HG03521 (cell line): Measurements from ENCODE around the gene PRRT2.
"Not testable (repeated sequence)": the region's sequence is repeated elsewhere in the genome, so short reads cannot be mapped to it uniquely, and the experiment has no call there.

Source experiments
- ATAC-seq: cut with Tn5 transposase; IDR thresholded peaks from one replicate; pipeline ENCODE4 v1.9.1; 2021; ENCODE audit warnings: mild to moderate bottlenecking, moderate library complexity; ENCODE audit not compliant: unreplicated experiment

Gene PRRT2

DNA sequence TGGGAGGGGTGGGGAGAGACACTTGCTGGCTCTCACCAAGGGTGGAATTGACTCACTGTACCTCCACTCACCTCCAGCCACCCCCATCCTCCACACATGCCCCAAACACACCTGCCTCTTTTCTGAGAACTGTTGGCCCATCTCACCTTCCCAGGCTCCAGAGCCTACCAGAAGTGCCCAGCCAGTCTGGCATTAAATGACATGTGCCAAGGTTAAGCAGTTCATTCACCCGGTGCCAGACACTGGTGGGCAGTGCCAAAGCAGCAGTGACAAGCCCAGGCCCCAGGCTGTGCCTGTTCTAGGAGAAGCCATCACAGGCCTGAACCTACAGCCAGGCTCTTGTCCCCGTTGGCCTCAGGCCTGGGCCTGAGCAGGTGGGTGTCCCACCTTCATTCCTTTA lies 19.5 kb downstream of the PRRT2 start:
- ATAC-seq, result no peak

GRCh38 chr16:29833219-29833618 lies 21.2 kb downstream of the PRRT2 start:
- ATAC-seq, result not testable (repeated sequence)

GRCh38 chr16:29834079-29834478 lies 22.1 kb downstream of the PRRT2 start:
- no peak for ATAC-seq

DNA sequence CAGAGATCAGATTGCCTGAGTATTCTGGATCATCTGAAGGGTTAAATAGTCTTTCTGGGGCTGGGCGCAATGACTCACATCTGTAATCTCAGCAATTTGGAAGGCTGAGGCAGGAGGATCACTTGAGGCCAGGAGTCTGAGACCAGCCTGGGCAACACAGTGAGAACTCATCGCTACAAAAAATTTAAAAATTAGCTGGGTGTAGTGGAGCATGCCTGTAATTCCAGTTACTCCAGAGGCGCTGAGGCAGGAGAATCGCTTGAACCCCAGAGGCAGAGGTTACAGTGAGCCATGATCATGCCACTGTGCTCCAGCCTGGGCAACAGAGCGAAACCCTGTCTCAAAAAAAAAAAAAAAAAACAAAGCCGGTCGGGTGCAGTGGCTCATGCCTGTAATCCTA lies 23.9 kb downstream of the PRRT2 start:
- no peak for ATAC-seq

GRCh38 chr16:29836623-29837022 lies 24.6 kb downstream of the PRRT2 start:
- ATAC-seq, result no peak

GRCh38 chr16:29837841-29838240 lies 25.8 kb downstream of the PRRT2 start:
- ATAC-seq, result no peak

DNA sequence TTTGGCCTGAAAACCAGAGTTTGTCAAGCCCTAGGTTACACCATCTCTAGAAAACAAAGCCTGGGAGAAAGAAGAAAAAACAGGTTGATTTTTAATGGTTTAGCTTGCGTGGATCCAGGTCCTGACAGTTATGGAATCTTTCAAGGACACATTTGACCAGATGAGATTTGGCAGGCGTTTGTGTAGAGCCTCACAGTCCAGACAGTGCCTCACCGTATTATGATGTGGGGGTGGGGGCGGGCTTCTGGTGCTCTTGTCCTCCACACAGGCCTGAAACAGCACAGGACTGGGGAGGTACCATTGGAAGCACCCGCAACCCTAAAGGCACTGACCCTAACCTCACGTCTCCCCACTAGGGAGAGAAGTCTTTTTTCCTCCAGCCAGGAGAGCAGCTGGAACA lies 27.8 kb downstream of the PRRT2 start:
- no peak for ATAC-seq

GRCh38 chr16:29840240-29840639 lies 28.2 kb downstream of the PRRT2 start:
- ATAC-seq, result no peak

DNA sequence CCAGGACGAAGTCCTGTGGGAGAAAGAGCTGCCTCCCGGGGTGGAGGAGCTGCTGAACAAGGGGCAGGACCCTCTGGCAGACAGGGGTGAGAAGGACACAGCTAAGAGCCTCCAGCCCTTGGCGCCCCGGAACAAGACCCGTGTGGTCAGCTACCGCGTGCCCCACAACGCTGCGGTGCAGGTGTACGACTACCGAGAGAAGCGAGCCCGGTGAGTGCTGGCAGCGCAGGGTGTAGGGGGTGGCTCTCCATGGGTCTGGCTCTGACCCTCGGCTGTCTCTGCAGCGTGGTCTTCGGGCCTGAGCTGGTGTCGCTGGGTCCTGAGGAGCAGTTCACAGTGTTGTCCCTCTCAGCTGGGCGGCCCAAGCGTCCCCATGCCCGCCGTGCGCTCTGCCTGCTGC lies 29.6 kb downstream of the PRRT2 start:
- ATAC-seq, result no peak

GRCh38 chr16:29842732-29843346 lies 30.8 kb downstream of the PRRT2 start:
- ATAC-seq, result no peak

GRCh38 chr16:29843931-29844330 lies 31.9 kb downstream of the PRRT2 start:
- ATAC-seq, result no peak

DNA sequence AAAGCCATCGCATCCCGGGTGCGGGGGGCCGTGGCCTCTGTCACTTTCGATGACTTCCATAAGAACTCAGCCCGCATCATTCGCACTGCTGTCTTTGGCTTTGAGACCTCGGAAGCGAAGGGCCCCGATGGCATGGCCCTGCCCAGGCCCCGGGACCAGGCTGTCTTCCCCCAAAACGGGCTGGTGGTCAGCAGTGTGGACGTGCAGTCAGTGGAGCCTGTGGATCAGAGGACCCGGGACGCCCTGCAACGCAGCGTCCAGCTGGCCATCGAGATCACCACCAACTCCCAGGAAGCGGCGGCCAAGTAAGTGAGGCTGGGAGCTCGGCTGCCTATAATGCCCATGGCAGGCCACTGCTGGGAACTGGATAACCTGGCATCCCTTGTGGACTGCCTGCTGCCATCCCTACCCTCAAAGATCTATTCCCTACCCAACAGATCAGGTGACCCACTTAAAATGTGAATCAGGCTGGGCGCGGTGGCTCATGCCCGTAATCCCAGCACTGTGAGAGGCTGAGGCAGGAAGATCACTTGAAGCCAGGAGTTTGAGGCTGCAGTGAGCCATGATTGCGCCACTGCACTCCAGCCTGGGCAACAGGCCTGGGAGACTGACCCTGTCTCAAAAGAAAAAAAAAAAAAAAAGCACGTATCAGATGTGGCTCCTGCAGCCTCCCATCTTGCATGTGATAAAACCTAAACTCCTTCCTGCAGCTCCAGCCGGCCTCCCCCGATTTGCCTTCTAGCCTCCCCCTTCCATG lies 32.8 kb downstream of the PRRT2 start:
- ATAC-seq, result no peak

GRCh38 chr16:29845656-29846055 lies 33.7 kb downstream of the PRRT2 start:
- ATAC-seq, result no peak

DNA sequence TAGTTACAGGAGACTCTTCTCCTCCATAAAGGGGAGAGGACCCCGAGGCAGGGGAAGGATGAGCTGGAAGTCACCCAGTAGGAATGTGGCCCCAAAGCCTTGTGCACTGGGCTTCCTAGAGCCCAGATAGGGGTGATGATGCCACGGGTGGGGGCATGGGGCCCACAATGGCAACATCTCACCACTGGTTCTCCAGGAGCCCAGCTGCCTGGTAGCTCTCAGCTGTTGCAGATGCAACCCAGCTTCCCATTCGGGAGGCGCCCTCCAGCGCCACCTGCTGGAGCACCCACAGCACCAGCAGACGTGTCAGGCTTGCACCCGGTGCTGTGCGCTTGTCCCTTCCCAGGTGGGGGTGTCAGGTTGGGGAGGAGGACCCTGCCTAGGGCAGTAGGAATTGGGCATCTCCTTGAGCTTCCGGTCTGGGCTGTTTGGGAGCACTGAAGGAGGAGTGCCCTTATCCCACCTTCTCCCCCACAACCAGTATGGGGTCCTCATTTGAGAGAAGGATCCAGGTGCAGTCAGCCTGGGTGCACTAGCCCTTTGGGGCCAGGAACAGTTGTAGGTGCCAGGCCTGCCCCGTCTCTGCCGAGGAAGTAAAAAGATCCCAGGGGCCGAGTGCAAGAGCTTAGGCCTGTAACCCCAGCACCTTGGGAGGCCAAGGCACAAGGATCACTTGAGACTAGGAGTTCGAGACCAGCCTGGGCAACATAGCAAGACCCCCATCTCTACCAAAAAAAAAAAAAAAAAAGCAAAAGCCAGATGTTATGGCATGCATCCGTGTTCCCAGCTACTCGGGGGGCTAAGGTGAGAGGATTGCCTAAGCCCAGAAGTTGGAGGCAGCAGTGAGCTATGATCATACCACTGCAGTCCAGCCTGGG lies 36.7 kb downstream of the PRRT2 start:
- no peak for ATAC-seq

GRCh38 chr16:29849505-29849904 lies 37.5 kb downstream of the PRRT2 start:
- ATAC-seq, result no peak

- ATAC-seq, result no peak
Observed at GRCh38 chr16:29850998-29851397, 39.0 kb downstream of the PRRT2 start.

DNA sequence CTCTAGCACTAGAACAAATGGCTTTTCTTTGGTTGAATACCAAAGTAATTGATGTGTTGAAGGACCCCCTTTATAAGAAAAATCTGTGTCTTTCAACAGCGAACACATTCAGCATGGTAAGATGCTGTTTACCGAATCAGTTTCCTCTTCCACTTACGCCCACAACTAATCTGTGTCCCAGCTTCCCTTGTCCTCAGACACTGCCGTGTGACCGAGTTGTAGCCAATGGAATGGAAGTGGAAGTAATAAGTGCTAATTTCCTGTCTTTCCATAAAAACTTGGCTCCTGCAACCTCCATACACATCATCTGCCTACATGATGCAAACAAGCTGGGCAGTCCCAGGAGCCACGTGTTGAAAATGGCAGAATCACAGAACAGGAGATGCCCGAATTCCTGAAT lies 40.7 kb downstream of the PRRT2 start:
- no peak for ATAC-seq

DNA sequence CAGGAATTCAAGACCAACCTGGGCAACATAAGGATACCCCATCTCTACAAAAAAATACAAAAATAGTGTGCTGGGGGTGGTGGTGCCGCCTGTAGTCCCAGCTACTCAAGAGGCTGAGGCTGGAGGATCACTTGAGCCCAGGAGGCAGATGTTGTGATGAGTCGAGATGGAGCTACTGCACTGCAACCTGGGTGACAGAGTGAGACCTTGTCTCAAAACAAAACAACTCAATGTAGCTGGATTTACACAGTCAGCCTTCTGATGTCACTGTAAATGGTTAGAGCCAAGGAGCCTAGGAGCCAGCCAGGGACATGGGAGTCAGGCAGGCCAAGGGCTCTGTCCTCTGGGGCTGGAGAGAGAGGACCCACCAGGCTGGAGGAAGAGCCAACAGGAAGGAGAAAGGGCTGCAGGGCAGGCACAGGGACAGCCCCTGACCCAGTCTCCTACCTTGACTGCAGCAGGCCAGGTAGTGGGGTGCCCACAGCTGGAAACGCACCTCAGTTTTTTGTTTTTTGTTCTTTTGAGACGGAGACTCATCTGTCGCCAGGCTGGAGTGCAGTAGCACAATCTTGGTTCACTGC lies 42.6 kb downstream of the PRRT2 start:
- no peak for ATAC-seq

GRCh38 chr16:29857133-29857760 lies 45.3 kb downstream of the PRRT2 start:
- ATAC-seq, result no peak

DNA sequence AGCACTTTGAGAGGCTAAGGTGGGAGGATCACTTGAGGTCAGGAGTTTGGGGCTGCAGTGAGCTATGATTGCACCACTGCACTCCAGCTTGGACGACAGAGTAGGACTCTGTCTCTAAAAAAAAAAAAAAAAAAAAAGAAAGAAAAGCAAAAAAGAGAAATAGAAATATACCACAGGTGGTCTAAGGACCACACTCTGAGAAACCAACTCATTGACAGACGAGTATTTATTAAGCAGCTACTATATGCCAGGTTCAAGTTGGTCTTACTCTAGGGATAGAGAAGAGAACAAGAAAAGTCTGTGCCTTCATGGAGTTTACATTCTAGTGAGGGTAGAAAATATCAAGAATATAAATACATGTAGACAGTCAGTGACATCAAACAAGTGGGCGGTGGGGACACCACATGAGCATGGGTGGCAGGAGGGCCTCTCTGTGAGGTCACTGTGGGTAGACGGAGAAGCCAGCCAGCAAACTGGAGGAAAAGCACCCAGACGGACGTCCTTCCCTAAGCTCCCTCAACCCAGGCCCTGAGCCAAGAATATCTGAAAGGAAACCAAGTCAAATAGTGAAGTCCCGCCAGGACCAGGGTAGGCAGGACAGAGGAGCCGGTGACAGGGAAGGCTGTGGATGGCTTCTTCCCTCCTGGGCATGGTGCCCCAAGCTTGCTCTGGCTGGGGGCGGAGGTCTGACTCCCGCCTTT lies 46.3 kb downstream of the PRRT2 start:
- ATAC-seq, result no peak
